Activated naive CD4-positive, alpha-beta T cell treated with anti-CD3 and anti-CD28 coated beads, Interleukin-2, amount 50 U/mL, for 24 hours (primary cell): Measurements from ENCODE around the gene PLCD3.

Experiments used
- H3K27ac Mint-ChIP-seq: one replicate; pipeline ENCODE4 v1.8.0; 2021; ENCODE audit warnings: mild to moderate bottlenecking, mixed read lengths
- H3K27me3 Mint-ChIP-seq: one replicate; pipeline ENCODE4 v1.8.0; 2021; ENCODE audit warnings: mixed read lengths
- H3K36me3 Mint-ChIP-seq: one replicate; pipeline ENCODE4 v1.8.0; 2021; ENCODE audit warnings: mixed read lengths
- H3K4me1 Mint-ChIP-seq: one replicate; pipeline ENCODE4 v1.8.0; 2021; ENCODE audit warnings: mixed read lengths
- H3K4me3 Mint-ChIP-seq: one replicate; pipeline ENCODE4 v1.8.0; 2021; ENCODE audit warnings: mild to moderate bottlenecking, mixed read lengths
- H3K9me3 Mint-ChIP-seq: one replicate; pipeline ENCODE4 v1.8.0; 2021; ENCODE audit warnings: mixed read lengths

The PLCD3 gene

DNA sequence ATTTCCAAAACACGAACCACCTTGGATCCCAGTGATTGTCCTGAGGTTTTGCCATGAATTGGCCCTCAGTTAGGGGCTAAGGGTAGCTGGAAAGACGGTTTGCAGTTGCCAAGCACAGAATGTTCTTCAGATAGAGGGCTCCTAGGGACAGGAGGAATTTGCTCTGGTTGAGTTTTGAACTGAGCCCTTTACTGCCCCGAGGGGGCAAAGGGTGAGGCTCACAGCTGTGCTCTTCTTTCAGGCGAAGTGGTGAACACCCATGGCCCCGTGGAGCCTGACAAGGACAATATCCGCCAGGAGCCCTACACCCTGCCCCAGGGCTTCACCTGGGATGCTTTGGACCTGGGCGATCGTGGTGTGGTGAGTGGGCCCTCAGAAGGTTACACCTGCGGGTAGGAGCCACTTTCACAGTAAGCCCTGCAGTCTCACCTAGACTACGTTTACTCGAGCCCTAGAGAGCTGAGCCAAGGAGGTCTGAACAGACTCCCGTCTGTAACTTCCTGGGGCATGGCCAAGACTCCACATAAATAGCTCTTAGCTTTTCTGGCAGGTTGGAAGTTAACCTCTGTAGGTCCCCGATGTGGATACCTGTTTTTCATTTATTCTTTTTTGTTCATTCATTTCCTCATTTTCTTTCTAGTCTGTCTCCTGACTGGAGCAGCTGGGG, 38.7 kb downstream of the PLCD3 start:
- peaks cover 14% of the 10 kb centered on the region for H3K36me3 Mint-ChIP-seq
- no peaks in the 10 kb centered on the region for H3K27me3 Mint-ChIP-seq

DNA sequence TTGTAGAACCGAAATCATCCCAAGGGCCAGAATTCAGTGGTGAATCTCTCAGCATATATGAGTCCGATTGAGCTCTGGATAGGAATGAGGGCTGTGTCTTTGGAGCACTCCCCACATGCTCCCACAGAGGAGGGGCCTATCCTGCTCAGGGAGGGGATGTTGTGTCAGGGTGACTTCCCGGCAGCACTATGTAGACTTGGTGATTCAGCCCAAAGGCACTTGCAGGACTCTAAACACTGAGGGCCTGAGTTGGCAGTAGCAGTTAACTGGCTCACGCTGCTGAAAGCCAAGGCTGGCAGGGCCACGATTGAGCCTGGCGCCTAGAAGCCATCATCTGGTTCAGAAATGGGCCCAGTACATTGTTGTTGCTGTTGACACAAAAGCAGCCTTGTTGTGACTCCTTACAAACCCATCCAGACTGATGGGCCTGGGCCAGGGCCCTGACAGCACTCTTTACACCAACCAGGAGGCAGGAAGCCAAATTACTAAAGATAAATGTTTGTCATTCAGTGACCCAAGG, 39.3 kb downstream of the PLCD3 start:
- Mint-ChIP-seq H3K36me3 (peaks cover 14% of the 10 kb centered on the region), H3K4me1 (no peaks in the 10 kb centered on the region), H3K4me3 (no peak overlapping the region), H3K9me3 (no peaks in the 10 kb centered on the region), H3K27me3 (no peaks in the 10 kb centered on the region), H3K27ac (no peak overlapping the region)

More for the DNA sequence above, 38.7 kb downstream of the PLCD3 start:
- H3K4me3 Mint-ChIP-seq = no peak overlapping the region
- H3K27ac Mint-ChIP-seq = no peak overlapping the region
- H3K4me1 Mint-ChIP-seq = no peaks in the 10 kb centered on the region
- H3K9me3 Mint-ChIP-seq = no peaks in the 10 kb centered on the region

GRCh38 chr17:45091778-45092425, 40.4 kb downstream of the PLCD3 start:
- Mint-ChIP-seq H3K27me3 (no peaks in the 10 kb centered on the region), H3K4me1 (no peaks in the 10 kb centered on the region), H3K27ac (no peak overlapping the region), H3K36me3 (peaks cover 14% of the 10 kb centered on the region), H3K4me3 (no peak overlapping the region), H3K9me3 (no peaks in the 10 kb centered on the region)

- Mint-ChIP-seq H3K27ac (no peak overlapping the region), H3K4me1 (no peaks in the 10 kb centered on the region), H3K36me3 (peaks cover 10% of the 10 kb centered on the region), H3K4me3 (no peak overlapping the region), H3K9me3 (no peaks in the 10 kb centered on the region), H3K27me3 (no peaks in the 10 kb centered on the region)
Observed at GRCh38 chr17:45090711-45091110, 41.6 kb downstream of the PLCD3 start.

DNA sequence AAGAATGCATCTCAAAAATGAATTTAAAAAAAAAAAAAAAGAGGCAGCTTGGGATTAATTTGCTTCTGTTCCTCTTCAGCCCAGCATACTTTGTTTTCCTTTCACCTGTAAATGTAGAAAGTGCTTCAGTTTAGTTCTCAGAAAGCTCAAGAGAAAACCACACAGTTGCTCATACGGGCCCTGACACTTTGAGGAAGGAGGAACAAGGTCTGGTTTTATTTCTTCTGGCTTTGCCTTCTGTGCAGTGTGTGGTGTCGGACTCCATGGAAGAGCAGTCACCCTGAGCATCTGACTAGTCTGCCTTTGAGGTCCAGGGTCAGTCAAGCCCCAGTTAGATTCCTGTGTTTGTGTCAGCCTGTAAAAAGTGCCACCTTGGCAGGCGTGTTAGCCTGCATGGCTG, 43.6 kb downstream of the PLCD3 start:
- peaks cover 11% of the 10 kb centered on the region for H3K36me3 Mint-ChIP-seq
- H3K27me3 Mint-ChIP-seq = no peaks in the 10 kb centered on the region
- H3K27ac Mint-ChIP-seq = no peak overlapping the region
- no peaks in the 10 kb centered on the region for H3K9me3 Mint-ChIP-seq
- no peaks in the 10 kb centered on the region for H3K4me1 Mint-ChIP-seq
- H3K4me3 Mint-ChIP-seq = no peak overlapping the region

GRCh38 chr17:45087978-45088377, 44.3 kb downstream of the PLCD3 start:
- H3K4me3 Mint-ChIP-seq = no peak overlapping the region
- H3K36me3 Mint-ChIP-seq = peaks cover 10% of the 10 kb centered on the region
- no peaks in the 10 kb centered on the region for H3K4me1 Mint-ChIP-seq
- H3K27me3 Mint-ChIP-seq = no peaks in the 10 kb centered on the region
- H3K27ac Mint-ChIP-seq = no peak overlapping the region
- no peaks in the 10 kb centered on the region for H3K9me3 Mint-ChIP-seq

DNA sequence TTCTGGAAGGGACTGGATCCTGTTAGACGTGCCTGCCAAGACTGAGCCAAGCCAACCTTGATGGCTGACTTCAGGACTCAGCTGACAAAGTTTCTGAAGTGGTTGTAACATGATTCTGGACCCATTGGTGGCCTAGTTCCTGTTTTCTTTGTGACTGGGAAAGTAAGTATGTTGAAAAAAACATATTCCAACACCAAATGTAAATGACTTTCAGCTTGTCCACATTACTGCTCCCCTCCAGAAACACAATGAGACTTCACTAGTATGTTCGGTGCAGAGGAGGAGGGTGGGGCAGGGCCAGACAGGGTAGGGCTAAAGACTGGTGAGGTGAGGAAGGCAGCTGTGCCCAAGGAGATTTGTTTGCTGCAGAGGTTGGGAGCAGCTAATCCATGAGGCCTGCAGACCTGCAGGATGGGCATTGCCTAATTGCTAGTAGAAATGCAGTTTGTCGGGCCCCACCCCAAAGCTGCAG, 44.8 kb downstream of the PLCD3 start:
- H3K9me3 Mint-ChIP-seq = no peaks in the 10 kb centered on the region
- H3K4me1 Mint-ChIP-seq = no peaks in the 10 kb centered on the region
- H3K27ac Mint-ChIP-seq = no peak overlapping the region
- no peaks in the 10 kb centered on the region for H3K27me3 Mint-ChIP-seq
- no peak overlapping the region for H3K4me3 Mint-ChIP-seq
- peaks cover 10% of the 10 kb centered on the region for H3K36me3 Mint-ChIP-seq

DNA sequence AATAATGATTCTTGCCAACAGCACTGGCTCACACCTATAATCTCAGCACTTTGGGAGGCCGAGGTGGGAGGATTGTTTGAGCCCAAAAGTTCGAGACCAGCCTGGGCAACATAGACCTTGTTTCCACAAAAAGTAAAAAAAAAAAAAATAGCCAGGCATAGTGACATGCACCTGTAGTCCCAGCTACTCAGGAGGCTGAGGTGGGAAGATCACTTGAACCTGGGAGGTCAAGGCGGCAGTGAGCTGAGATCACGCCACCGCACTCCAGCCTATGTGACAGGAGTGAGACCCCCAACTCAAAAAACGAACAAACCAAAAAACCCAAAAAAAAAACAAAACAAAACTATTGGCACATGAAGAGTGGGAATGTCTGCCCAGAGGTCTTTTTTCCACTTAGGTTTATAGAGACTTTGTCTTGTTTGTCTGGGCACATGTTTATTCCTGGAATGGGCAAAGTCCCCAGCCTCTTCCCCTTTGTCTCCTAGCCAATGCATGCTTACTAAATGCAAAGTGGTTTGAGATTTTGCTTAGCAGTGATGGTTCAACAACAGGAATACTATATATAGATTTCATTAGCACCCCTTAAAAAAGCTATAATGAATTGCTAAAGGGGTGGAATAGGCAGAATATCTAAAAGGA, 45.3 kb downstream of the PLCD3 start:
- Mint-ChIP-seq H3K27ac (no peak overlapping the region), H3K36me3 (peaks cover 8% of the 10 kb centered on the region), H3K4me1 (no peaks in the 10 kb centered on the region)

DNA sequence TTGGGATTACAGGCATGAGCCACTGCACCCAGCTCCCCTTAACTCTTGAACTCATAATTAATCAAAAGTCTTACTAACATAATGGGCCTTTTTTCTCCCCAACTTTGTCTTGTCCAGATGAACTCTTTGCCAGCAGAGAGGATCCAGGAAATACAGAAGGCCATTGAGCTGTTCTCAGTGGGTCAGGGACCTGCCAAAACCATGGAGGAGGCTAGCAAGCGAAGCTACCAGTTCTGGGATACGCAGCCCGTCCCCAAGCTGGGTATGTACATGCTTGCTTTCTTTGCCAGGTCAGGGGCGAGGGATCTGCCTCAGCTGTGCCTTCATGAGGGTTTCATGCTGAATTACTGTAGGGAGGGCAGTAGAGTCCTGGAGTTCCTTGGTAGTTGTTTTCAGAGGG, 45.9 kb downstream of the PLCD3 start:
- Mint-ChIP-seq H3K36me3 (peaks cover 10% of the 10 kb centered on the region), H3K4me3 (no peak overlapping the region), H3K4me1 (no peaks in the 10 kb centered on the region), H3K27me3 (no peaks in the 10 kb centered on the region), H3K9me3 (no peaks in the 10 kb centered on the region), H3K27ac (no peak overlapping the region)

More for the DNA sequence above, 45.3 kb downstream of the PLCD3 start:
- H3K4me3 Mint-ChIP-seq = no peak overlapping the region
- H3K27me3 Mint-ChIP-seq = no peaks in the 10 kb centered on the region
- no peaks in the 10 kb centered on the region for H3K9me3 Mint-ChIP-seq

GRCh38 chr17:45081047-45081703, 51.1 kb downstream of the PLCD3 start:
- Mint-ChIP-seq H3K4me3 (no peak overlapping the region), H3K4me1 (peaks cover 20% of the 10 kb centered on the region), H3K9me3 (no peaks in the 10 kb centered on the region), H3K36me3 (peaks cover 4% of the 10 kb centered on the region), H3K27me3 (no peaks in the 10 kb centered on the region), H3K27ac (no peak overlapping the region)

DNA sequence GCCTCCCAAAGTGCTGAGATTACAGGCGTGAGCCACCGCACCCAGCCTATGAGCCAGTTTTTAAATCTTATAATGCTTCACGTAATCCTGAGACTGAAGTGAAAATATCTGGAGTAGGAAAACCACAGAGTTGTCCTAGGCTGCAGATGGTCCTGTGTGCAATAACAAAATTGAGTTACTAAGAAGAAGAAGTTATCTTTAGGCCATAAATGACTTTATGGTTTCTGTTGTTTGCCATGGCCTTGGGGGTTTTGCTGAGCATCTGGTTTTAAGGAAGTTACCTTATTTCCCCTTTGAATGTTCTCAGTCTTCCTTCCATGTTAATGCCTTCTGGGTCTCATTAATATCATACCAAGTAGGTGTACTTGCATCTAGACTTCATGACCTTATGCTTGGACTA, 54.7 kb downstream of the PLCD3 start:
- Mint-ChIP-seq H3K9me3 (no peaks in the 10 kb centered on the region), H3K36me3 (peaks cover 8% of the 10 kb centered on the region), H3K27ac (no peak overlapping the region), H3K4me1 (peaks cover 34% of the 10 kb centered on the region), H3K27me3 (no peaks in the 10 kb centered on the region), H3K4me3 (no peak overlapping the region)

DNA sequence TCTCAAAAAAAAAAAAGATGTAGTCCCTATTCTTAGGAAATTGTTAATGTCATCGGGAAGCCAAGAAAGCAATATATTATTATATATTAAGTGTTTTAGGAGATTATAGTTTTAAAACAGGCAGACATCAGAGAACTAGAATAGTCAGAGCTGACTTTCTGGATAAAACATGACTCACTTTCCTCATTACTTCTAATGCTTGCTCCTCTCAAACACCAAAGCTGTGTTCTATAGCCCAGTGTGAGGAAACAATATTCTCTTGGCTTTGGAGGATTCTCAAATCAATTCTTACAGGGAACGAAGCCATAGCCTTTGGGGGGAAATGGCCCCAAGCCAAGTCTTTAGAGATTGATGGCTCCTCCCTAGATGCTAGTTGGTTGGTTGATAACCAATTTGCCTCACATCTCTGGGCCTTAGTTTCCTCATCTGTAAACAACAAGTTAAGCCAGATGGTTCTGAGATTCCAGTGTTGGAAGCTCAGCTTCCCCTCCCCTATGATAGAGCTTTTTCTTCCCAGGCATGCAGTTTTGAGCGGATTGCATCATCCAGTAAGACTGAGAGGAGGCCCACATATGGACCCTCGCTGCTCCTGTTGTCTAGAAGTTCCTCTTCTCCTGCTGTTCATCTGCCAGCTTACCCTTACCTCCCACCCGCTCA, 58.8 kb downstream of the PLCD3 start:
- Mint-ChIP-seq H3K4me1 (peaks cover 45% of the 10 kb centered on the region), H3K27ac (no peak overlapping the region), H3K4me3 (no peak overlapping the region), H3K9me3 (no peaks in the 10 kb centered on the region), H3K27me3 (no peaks in the 10 kb centered on the region), H3K36me3 (peaks cover 5% of the 10 kb centered on the region)

DNA sequence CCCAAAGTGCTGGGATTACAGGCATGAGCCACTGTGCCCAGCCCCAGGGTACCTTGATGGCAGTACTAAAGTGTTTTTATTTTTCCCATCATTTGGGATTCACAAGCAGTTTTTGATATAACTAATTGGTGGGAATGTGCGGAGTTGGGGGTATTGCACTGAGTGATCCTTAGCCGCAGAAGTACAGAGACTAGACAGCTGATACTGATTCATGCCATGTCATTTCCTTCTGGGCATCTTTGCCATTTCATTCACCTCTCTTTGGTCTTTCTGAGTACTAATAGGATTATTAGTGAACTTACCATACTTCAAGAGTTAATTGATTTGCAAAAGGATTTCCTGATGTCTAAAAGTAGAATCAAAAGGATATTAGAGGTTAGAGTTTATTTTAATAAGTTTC, 61.5 kb downstream of the PLCD3 start:
- Mint-ChIP-seq H3K4me3 (no peak overlapping the region), H3K27ac (peak overlapping the region; percentile 6), H3K27me3 (no peaks in the 10 kb centered on the region), H3K36me3 (peaks cover 9% of the 10 kb centered on the region), H3K9me3 (no peaks in the 10 kb centered on the region), H3K4me1 (peaks cover 35% of the 10 kb centered on the region)

- H3K4me1 Mint-ChIP-seq = peaks cover 37% of the 10 kb centered on the region
- H3K27ac Mint-ChIP-seq = no peak overlapping the region
- no peak overlapping the region for H3K4me3 Mint-ChIP-seq
- no peaks in the 10 kb centered on the region for H3K27me3 Mint-ChIP-seq
- H3K36me3 Mint-ChIP-seq = peaks cover 9% of the 10 kb centered on the region
- no peaks in the 10 kb centered on the region for H3K9me3 Mint-ChIP-seq
Observed at GRCh38 chr17:45070001-45070400, 62.3 kb downstream of the PLCD3 start.

DNA sequence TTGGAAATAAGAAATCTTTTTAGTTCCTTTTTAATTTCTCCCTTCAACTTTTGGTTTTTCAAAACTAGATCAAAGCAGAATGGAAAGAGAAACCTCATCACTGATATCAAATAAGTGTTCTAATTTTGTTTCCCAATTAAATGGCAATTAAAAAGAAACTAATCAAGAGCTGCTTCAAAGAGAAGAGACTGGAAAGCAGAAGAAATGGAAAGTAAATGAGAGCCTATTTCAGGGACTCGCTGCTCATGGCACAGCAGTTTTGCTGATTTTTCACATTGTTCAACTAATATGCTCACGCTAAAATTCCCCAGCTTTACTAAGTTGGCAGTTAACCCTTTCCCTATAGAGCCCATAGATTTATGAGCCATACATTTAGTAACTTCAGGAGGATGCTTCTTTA, 64.7 kb downstream of the PLCD3 start:
- Mint-ChIP-seq H3K27ac (peak overlapping the region; percentile 23), H3K4me3 (no peak overlapping the region), H3K4me1 (peaks cover 49% of the 10 kb centered on the region), H3K27me3 (no peaks in the 10 kb centered on the region), H3K9me3 (no peaks in the 10 kb centered on the region), H3K36me3 (peaks cover 5% of the 10 kb centered on the region)
